ENCODE results near the gene WDR91. TPM values are rescaled to one million over a fixed set of nuclear protein-coding genes. Genes with fewer than 3 reads are reported as not detected.

Gene WDR91
- total and polyA plus RNA-seq, 2 donors (not counting 3 experiments of a cell fraction or from before 2014, with no cell fraction given) = 6.7 to 7.0 TPM

GRCh38 chr7:135185471-135186260 is 25.7 kb downstream of the WDR91 start:
- no peaks in the 10 kb centered on the region for H4K20me1 ChIP-seq (replicated peaks; ENCODE audit: control insufficient read depth, extremely low read depth, insufficient read depth, low read length)
- peaks cover 8% of the 10 kb centered on the region for H3K9me3 ChIP-seq (replicated peaks; ENCODE audit: control insufficient read depth, insufficient read depth, low read length)
- H3K9me1 ChIP-seq (replicated peaks; ENCODE audit: control insufficient read depth, extremely low read depth, insufficient read depth, low read length) = no peaks in the 10 kb centered on the region
- intact Hi-C loops (cut with micrococcal nuclease) = no loop called here
- H3K27me3 ChIP-seq (ENCODE audit: control insufficient read depth in 2 of 2, insufficient read depth in 2 of 2, low read length in 2 of 2) = no peaks in the 10 kb centered on the region
- ChIA-PET CTCF (no interaction called here), POLR2A (no interaction called here)
- FAIRE-seq (peak; percentile 4), DNase-seq (ENCODE audit: low read depth, low spot score) (no peak)
- no peak overlapping the region for H3K4me3 ChIP-seq (replicated peaks in 1 of 3; ENCODE audit: insufficient read depth in 1 of 3, low read depth in 1 of 3, low read length in 3 of 3)
- H3K79me2 ChIP-seq (ENCODE audit: control insufficient read depth, insufficient read depth, low read length) = no peaks in the 10 kb centered on the region
- H3K36me3 ChIP-seq (ENCODE audit: control insufficient read depth in 2 of 2, extremely low read depth in 1 of 2, insufficient read depth in 2 of 2, low read length in 2 of 2) = peaks cover 0 to 13% of the 10 kb centered on the region in 2 experiments
- no peaks in the 10 kb centered on the region for H3K4me1 ChIP-seq (ENCODE audit: control insufficient read depth, extremely low read depth, insufficient read depth, low read length)
- H2AFZ ChIP-seq (ENCODE audit: low read depth, low read length) = no peak overlapping the region
- no peak overlapping the region for H3K27ac ChIP-seq (ENCODE audit: insufficient read depth, low read depth, low read length)
- no peak for TF ChIP-seq JUN (IDR thresholded peaks at IDR 0.05; ENCODE audit: borderline replicate concordance, insufficient read depth, insufficient read length, low read depth)
- no peak for TF ChIP-seq MYC (IDR thresholded peaks at IDR 0.05; ENCODE audit: low read depth, low read length)
- TF ChIP-seq POLR2AphosphoS5 (IDR thresholded peaks at IDR 0.05; ENCODE audit: insufficient read depth, low read depth, low read length) = no peak
- no peak for TF ChIP-seq EZH2 (IDR thresholded peaks at IDR 0.05; ENCODE audit: borderline replicate concordance, low read depth, low read length, severe bottlenecking)
- TF ChIP-seq FOS (IDR thresholded peaks at IDR 0.05; ENCODE audit: borderline replicate concordance, insufficient read depth, low read length) = no peak
- TF ChIP-seq MAX (IDR thresholded peaks at IDR 0.05; ENCODE audit: insufficient read depth, insufficient read length) = no peak
- no peak for TF ChIP-seq POLR2A (IDR thresholded peaks at IDR 0.05; ENCODE audit: low read depth, low read length)
- no peak for TF ChIP-seq GATA2 (IDR thresholded peaks at IDR 0.05; ENCODE audit: insufficient read depth, insufficient read length, low read depth, low read length)
- BruUV-seq (replicated peaks) = no TSS peak
- H3K9ac ChIP-seq (replicated peaks; ENCODE audit: extremely low read depth, insufficient read depth, low read length) = no peak overlapping the region
- dilution Hi-C loops (cut with MboI; ENCODE audit: extremely low pct_ligation_motif_present, low sequenced_read_pairs) = no loop called here
- no peak overlapping the region for H3K4me2 ChIP-seq (ENCODE audit: insufficient read depth, low read length)

Measured in endothelial cell of umbilical vein (primary cell).